ENCODE results near the gene VOPP1. TPM values are rescaled to one million over a fixed set of nuclear protein-coding genes. Genes with fewer than 3 reads are reported as not detected.

VOPP1 gene
- total RNA-seq, 3 donors from 2014 or later, result 28.2 to 42.6 (median 40.8) TPM

DNA sequence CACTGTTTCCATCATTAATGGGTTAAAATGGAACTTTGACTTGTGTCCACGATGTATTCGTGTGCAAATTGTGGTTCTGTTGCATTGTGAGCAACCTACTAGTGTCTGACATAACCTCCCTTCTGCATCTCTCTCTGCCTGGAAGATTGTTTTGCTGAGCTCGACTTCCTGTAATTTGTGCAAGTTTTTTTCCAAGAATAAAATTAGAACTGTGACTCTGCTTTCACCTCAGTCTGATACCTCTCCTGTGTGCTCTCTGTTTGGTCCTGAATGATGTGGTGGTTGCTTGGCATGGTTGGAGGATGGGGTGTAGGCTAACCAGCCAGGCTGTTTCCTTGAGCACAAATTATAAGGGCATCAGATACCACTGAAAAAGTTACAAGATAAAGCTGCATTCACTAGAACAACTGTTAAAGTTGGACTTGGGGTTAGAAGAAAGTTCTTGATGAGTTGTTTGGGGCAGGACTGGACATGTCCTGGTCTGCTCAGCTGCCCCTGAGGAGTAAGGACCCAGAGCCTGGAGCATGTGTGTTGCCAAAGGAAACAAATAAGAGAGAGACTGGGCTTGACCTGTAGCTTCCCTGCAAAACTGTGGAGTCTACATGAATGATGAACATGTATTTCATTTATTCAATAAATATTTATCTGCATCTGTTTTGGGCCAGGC is 1.9 kb upstream of the VOPP1 start:
- TF ChIP-seq POLR2AphosphoS5 (IDR thresholded peaks at IDR 0.05) (no peak), POLR2A (IDR thresholded peaks at IDR 0.05) (no peak), CTCF (IDR thresholded peaks at IDR 0.05) (no peak)
- no peaks in the 10 kb centered on the region for H3K36me3 ChIP-seq
- no peak for DNase-seq (ENCODE audit: low spot score in 2 of 2)
- no peaks in the 10 kb centered on the region for H3K27me3 ChIP-seq
- no peaks in the 10 kb centered on the region for H3K9me3 ChIP-seq
- H3K4me3 ChIP-seq, result no peak overlapping the region
- intact Hi-C loops (cut with DNase I; ENCODE audit: low total_unique reads), result no loop called here
- H3K4me1 ChIP-seq, result peaks cover 0 to 4% of the 10 kb centered on the region in 2 donors
- peak overlapping the region in 1 of 2 donors; percentile 25 for H3K27ac ChIP-seq

GRCh38 chr7:55573234-55573900 is 1.1 kb upstream of the VOPP1 start:
- no peak for TF ChIP-seq POLR2AphosphoS5 (IDR thresholded peaks at IDR 0.05)
- TF ChIP-seq POLR2A (IDR thresholded peaks at IDR 0.05), result no peak
- TF ChIP-seq CTCF (IDR thresholded peaks at IDR 0.05), result no peak
- Histone ChIP-seq H3K9me3 (no peaks in the 10 kb centered on the region), H3K27ac (peak overlapping the region in 1 of 2 donors; percentile 93), H3K27me3 (no peaks in the 10 kb centered on the region), H3K4me1 (peaks cover 0 to 4% of the 10 kb centered on the region in 2 donors), H3K36me3 (no peaks in the 10 kb centered on the region), H3K4me3 (peak overlapping the region in 2 of 3 donors; percentile 85 to 97)
- DNase-seq (ENCODE audit: low spot score in 2 of 2), result no peak
- intact Hi-C loops (cut with DNase I; ENCODE audit: low total_unique reads), result no loop called here

DNA sequence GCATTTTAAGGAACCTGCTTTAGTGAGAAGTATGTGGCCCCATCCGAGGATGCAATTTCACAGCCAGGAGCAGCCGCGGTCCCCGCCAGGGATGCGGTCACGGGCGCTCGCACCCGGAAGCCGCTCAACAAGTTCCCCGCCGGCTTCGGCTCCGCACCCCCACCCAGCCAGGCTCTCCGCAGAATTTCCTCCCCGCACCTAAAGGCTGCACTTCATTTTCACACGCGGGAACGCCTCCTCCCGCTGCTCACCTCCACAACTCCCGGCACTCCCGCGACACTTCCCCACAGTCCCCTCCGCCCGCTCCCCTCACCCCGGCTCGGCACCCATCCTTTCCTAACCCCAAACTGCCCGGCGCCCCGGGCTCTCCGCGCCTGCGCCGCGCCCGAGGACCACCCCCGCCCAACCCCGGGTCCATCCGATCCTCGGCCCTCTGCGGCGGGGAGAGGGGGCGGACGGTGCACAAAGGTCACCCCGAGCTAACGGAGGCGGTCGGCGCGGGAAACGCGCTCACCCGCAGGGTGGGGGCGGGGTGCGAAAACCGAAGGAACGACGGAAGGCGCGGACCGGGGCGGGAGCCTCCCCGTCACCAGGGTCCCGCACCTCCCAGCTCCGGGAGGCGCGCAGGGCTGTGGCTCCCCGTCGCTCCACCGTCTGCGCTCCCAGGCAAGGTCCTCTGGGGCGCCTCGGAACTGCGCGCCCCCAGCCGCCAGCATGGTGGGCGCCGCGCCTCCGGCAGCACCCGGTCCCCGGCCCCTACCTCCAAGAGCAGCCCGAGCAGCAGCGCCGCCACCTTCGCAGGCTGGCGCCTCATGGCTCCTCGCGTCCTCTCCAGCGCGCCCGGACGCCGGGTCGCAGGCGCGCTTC is 558 bp downstream of the VOPP1 start:
- H3K27me3 ChIP-seq, result no peaks in the 10 kb centered on the region
- H3K36me3 ChIP-seq, result no peaks in the 10 kb centered on the region
- H3K4me3 ChIP-seq, result peak overlapping the region; percentile 85 to 97 (median 94)
- no peak for DNase-seq (ENCODE audit: low spot score in 2 of 2)
- H3K9me3 ChIP-seq, result no peaks in the 10 kb centered on the region
- H3K27ac ChIP-seq, result peak overlapping the region; percentile 61 to 93
- H3K4me1 ChIP-seq, result peaks cover 0 to 4% of the 10 kb centered on the region in 2 donors
- TF ChIP-seq POLR2A (IDR thresholded peaks at IDR 0.05) (no peak), POLR2AphosphoS5 (IDR thresholded peaks at IDR 0.05) (no peak), CTCF (IDR thresholded peaks at IDR 0.05) (peak in 1 of 3 donors; percentile 13)
- intact Hi-C loops (cut with DNase I; ENCODE audit: low total_unique reads), result no loop called here

DNA sequence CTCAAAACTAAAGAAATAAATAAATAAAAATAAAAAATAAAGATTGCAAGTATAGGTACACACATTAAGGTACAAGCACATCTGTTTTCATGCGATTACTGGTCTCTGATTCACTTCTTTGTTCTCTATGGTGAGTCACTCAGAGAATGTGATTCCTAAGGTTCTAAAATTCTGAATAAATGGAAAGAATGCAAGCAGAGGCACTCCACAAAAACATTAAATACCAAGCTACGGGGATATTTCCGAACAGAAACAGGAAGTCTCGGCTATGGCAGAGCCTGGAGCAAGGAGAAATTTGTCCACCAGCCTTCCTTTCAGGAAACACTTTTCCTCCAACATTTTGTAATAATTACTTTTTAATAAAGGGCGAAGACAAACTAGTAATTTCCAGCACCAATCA is 1.4 kb downstream of the VOPP1 start:
- peak overlapping the region; percentile 61 to 93 for H3K27ac ChIP-seq

More for the DNA sequence above, 1.4 kb downstream of the VOPP1 start:
- H3K4me1 ChIP-seq, result peaks cover under 1 to 4% of the 10 kb centered on the region in 2 donors
- TF ChIP-seq POLR2AphosphoS5 (IDR thresholded peaks at IDR 0.05) (no peak), POLR2A (IDR thresholded peaks at IDR 0.05) (no peak), CTCF (IDR thresholded peaks at IDR 0.05) (no peak)
- peak overlapping the region; percentile 85 to 97 (median 94) for H3K4me3 ChIP-seq
- H3K27me3 ChIP-seq, result no peaks in the 10 kb centered on the region
- H3K9me3 ChIP-seq, result no peaks in the 10 kb centered on the region
- intact Hi-C loops (cut with DNase I; ENCODE audit: low total_unique reads), result no loop called here
- H3K36me3 ChIP-seq, result no peaks in the 10 kb centered on the region
- DNase-seq (ENCODE audit: low spot score in 2 of 2), result no peak
